ENCODE results near the gene CSNK1G3.

CSNK1G3 gene

DNA sequence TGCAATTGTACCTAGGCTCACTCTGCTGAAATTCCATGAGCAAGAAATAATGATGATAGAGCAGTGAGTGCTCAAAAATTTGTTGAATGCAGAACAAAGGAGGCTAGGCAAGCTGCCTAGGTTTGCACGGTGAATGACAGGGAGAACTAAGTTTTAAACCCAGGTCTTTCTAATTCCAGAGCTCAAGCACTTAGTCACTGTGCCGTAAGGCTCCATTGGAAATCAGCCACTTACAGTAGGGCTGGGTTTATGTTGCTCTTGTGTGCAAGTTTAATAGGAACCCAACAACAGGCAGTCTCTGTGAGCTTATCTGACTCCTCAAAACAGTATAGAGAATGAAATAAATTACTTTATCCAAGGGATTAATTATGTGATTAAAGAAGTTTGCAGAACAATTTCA lies 147.0 kb downstream of the CSNK1G3 start:
- DNase-seq (ENCODE audit: extremely low spot score): no peak
- ChIA-PET CTCF (interaction anchor here (1.5 kb wide), 1 partner anchor 12 kb away, joined by 13 read pairs; no protein-coding TSS in a partner anchor), POLR2A (no interaction called here)
- TF ChIP-seq, protein P1, sequence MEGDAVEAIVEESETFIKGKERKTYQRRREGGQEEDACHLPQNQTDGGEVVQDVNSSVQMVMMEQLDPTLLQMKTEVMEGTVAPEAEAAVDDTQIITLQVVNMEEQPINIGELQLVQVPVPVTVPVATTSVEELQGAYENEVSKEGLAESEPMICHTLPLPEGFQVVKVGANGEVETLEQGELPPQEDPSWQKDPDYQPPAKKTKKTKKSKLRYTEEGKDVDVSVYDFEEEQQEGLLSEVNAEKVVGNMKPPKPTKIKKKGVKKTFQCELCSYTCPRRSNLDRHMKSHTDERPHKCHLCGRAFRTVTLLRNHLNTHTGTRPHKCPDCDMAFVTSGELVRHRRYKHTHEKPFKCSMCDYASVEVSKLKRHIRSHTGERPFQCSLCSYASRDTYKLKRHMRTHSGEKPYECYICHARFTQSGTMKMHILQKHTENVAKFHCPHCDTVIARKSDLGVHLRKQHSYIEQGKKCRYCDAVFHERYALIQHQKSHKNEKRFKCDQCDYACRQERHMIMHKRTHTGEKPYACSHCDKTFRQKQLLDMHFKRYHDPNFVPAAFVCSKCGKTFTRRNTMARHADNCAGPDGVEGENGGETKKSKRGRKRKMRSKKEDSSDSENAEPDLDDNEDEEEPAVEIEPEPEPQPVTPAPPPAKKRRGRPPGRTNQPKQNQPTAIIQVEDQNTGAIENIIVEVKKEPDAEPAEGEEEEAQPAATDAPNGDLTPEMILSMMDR (IDR thresholded peaks at IDR 0.05; ENCODE audit: control extremely low read depth, extremely low read depth, low read depth, missing control alignments): no peak

DNA sequence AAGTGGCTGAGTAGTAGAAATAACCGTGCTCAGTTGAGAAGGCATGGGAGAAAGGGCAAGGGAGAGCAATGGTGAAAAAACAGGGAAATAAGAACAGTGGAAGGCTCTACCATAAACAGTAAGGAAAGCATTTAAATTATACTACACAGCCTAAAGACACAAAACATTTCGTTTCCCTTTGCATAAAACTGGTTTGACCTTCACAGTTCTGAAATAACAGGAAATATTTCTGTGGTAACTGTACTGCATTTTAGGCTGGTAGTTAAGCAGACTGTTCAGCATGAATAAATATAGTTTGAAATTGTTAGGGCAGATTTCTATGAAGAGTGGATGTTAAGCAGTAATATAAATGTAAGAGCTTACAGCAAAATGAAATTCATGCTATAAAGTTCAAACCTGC lies 147.5 kb downstream of the CSNK1G3 start:
- ChIA-PET CTCF (interaction anchor here (1.5 kb wide), 1 partner anchor 11 kb away, joined by 13 read pairs; no protein-coding TSS in a partner anchor), POLR2A (no interaction called here)
- no peak for DNase-seq (ENCODE audit: extremely low spot score)
- TF ChIP-seq, protein P1 (IDR thresholded peaks at IDR 0.05; ENCODE audit: control extremely low read depth, extremely low read depth, low read depth, missing control alignments): no peak

DNA sequence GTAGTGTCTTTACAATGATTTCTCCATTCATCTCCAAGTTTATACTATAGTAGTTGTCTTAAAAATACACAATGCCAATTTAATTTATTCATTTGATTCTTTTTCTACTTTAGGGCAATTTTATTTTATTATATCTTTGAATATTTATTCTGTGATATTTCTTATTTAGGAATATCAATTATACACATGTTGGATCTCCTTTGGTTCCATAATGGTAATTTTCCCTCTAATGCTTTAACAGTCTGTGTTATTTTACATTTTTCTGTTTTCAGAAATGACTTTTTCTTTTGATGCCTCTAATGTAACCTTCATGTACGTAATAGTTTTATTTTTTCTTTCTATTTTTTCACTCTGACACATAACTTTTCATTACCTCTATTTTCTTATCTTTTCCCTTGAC lies 153.0 kb downstream of the CSNK1G3 start:
- no peak for DNase-seq (ENCODE audit: extremely low spot score)
- ChIA-PET POLR2A (no interaction called here), CTCF (no interaction called here)
- TF ChIP-seq, protein P1 (IDR thresholded peaks at IDR 0.05; ENCODE audit: control extremely low read depth, extremely low read depth, low read depth, missing control alignments): no peak

DNA sequence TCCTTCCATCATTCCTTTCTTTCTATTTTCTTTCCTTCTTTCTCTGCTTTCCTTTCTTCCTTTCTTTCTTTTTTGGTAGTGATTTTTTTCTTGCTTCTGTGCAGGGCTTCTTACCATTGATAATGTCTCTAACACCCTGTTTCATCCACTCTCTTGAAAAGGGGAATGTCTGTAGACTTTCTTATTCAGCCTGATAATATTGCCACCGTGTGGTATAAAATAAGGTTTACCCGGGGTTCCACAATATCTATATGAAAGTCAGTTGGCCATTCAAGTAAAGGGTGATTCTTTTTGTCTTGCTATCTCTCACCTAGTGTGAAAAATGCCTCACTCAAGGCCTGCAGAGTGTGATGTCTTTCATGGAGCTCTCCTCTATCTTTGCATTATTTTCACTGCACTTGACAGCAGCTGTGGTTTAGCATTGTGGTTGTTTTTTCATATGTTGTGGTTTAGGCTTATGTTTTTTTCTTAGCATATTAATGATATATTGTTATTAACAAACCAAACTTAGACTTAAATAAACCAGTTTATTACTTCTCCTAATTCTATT lies 153.9 kb downstream of the CSNK1G3 start:
- CTCF ChIA-PET: no interaction called here
- DNase-seq (ENCODE audit: extremely low spot score): no peak
- TF ChIP-seq, protein P1 (IDR thresholded peaks at IDR 0.05; ENCODE audit: control extremely low read depth, extremely low read depth, low read depth, missing control alignments): no peak
- POLR2A ChIA-PET: no interaction called here
